ENCODE measurements around the gene IQCC. TPM values are rescaled to one million over a fixed set of nuclear protein-coding genes. Genes with fewer than 3 reads are reported as not detected.

Gene IQCC
- polyA plus RNA-seq, 3 donors = 0.18 to 0.31 (median 0.28) TPM

GRCh38 chr1:32208891-32209328 is 3.4 kb downstream of the IQCC start, which contains the start of gene DCDC2B:
DCDC2B (plus strand) TSS chr1:32209089; CDS start chr1:32209094, 5 bp downstream.
- H3K4me3 Mint-ChIP-seq = no peak within 1 kb of the TSS
- intact Hi-C loops (cut with micrococcal nuclease) = no loop called here
- no peaks in the 10 kb centered on the region for H3K27me3 ChIP-seq (ENCODE audit: control insufficient read depth in 2 of 2, insufficient read depth in 2 of 2, low read length in 2 of 2)
- DNase-seq = no peak
- no peaks in the 10 kb centered on the region for H3K79me2 ChIP-seq (ENCODE audit: insufficient read depth, low read length)
- peaks cover 0 to 1% of the 10 kb centered on the region in 2 donors for H3K36me3 Mint-ChIP-seq
- H2AFZ ChIP-seq (ENCODE audit: insufficient read depth, low read depth, low read length, poor library complexity, severe bottlenecking) = no peak within 1 kb of the TSS
- H3K9me3 Mint-ChIP-seq = peaks cover 0 to 1% (median 0%) of the 10 kb centered on the region in 7 donors
- peaks cover 14 to 16% of the 10 kb centered on the region in 2 donors for H3K4me1 ChIP-seq (ENCODE audit: control insufficient read depth in 1 of 2, insufficient read depth in 2 of 2, low read length in 2 of 2)
- TF ChIP-seq, protein P1, sequence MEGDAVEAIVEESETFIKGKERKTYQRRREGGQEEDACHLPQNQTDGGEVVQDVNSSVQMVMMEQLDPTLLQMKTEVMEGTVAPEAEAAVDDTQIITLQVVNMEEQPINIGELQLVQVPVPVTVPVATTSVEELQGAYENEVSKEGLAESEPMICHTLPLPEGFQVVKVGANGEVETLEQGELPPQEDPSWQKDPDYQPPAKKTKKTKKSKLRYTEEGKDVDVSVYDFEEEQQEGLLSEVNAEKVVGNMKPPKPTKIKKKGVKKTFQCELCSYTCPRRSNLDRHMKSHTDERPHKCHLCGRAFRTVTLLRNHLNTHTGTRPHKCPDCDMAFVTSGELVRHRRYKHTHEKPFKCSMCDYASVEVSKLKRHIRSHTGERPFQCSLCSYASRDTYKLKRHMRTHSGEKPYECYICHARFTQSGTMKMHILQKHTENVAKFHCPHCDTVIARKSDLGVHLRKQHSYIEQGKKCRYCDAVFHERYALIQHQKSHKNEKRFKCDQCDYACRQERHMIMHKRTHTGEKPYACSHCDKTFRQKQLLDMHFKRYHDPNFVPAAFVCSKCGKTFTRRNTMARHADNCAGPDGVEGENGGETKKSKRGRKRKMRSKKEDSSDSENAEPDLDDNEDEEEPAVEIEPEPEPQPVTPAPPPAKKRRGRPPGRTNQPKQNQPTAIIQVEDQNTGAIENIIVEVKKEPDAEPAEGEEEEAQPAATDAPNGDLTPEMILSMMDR (IDR thresholded peaks at IDR 0.05) = no peak
- no peaks in the 10 kb centered on the region for H3K9me3 ChIP-seq (replicated peaks in 1 of 2; ENCODE audit: control insufficient read depth in 1 of 2, insufficient read depth in 1 of 2, low read length in 2 of 2)
- no peak within 1 kb of the TSS for H3K4me3 ChIP-seq (replicated peaks in 1 of 3; ENCODE audit: low read depth in 2 of 3, low read length in 3 of 3)
- peaks cover 18% of the 10 kb centered on the region for H3K4me1 Mint-ChIP-seq
- H3K4me2 ChIP-seq (replicated peaks; ENCODE audit: extremely low read depth, low read length, poor library complexity, severe bottlenecking) = no peak within 1 kb of the TSS
- H3K36me3 ChIP-seq (replicated peaks in 1 of 2; ENCODE audit: control insufficient read depth in 1 of 2, insufficient read depth in 2 of 2, low read length in 2 of 2) = peaks cover 0 to under 1% of the 10 kb centered on the region in 2 donors
- H3K9ac ChIP-seq (ENCODE audit: insufficient read depth, low read length, poor library complexity, severe bottlenecking) = no peak within 1 kb of the TSS
- no peaks in the 10 kb centered on the region for H4K20me1 ChIP-seq (ENCODE audit: insufficient read depth, low read length)
- peak within 1 kb of the TSS in 3 of 7 donors; percentile 42 to 56 (median 50) for H3K27ac Mint-ChIP-seq
- peak within 1 kb of the TSS in 1 of 2 donors; percentile 20 for H3K27ac ChIP-seq (ENCODE audit: low read depth in 1 of 2, low read length in 2 of 2)
- peaks cover 0 to 3% (median 0%) of the 10 kb centered on the region in 3 donors for H3K27me3 Mint-ChIP-seq (ENCODE audit: low read depth in 3 of 3)
- 96% methylated on average over 5 of the region's 5 CpGs for WGBS (ENCODE audit: insufficient coverage)

DNA sequence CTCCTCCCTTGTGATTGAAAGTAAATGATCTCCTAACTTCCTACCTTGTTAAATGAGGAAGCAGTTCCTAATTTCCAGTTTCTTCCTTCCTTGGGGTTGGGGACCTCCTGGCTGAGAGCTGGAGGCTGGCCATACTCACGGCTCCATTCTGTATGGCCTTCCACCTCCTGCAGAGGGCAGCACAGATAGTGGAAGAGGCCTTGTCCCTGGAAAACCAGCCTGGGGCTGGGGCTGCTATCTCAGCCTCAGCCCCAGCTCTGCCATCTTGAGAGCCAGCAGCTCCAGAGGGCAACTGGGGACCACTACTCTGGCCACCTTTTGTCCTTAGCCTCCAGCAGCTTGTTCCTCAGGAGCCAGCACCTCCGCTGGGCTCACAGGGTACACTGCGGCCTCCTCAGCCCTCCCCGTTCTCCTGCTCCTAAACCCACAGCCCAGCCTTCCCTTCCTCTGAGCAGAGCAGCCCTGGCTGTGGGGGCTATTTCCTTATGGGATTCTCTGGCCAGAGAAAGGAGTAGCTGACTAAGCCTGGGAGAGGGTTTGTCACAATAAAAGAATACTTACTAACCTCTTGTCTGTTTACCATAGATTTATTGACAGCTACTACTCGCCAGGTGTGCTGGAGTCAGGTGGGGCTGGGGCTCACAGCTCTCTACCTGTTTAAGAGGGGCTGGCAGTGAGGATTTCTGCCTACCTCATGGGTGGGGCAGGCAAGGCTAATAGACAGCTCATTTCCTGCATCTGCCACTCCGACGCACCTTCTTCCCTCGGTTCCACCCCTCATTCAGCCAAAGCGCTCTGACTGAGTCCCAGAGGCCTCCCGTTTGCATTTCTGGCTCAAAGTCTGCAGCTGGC is 10.4 kb downstream of the IQCC start:
- peak overlapping the region in 6 of 7 donors; percentile 19 to 84 (median 72) for H3K27ac Mint-ChIP-seq
- Histone ChIP-seq H4K20me1 (ENCODE audit: insufficient read depth, low read length) (no peaks in the 10 kb centered on the region), H3K9ac (ENCODE audit: insufficient read depth, low read length, poor library complexity, severe bottlenecking) (no peak overlapping the region), H2AFZ (ENCODE audit: insufficient read depth, low read depth, low read length, poor library complexity, severe bottlenecking) (no peak overlapping the region), H3K4me1 (ENCODE audit: control insufficient read depth in 1 of 2, insufficient read depth in 2 of 2, low read length in 2 of 2) (peaks cover 6 to 13% of the 10 kb centered on the region in 2 donors), H3K9me3 (replicated peaks in 1 of 2; ENCODE audit: control insufficient read depth in 1 of 2, insufficient read depth in 1 of 2, low read length in 2 of 2) (no peaks in the 10 kb centered on the region), H3K27ac (ENCODE audit: low read depth in 1 of 2, low read length in 2 of 2) (peak overlapping the region in 1 of 2 donors; percentile 49), H3K4me2 (replicated peaks; ENCODE audit: extremely low read depth, low read length, poor library complexity, severe bottlenecking) (no peak overlapping the region), H3K79me2 (ENCODE audit: insufficient read depth, low read length) (peaks cover under 1% of the 10 kb centered on the region), H3K27me3 (ENCODE audit: control insufficient read depth in 2 of 2, insufficient read depth in 2 of 2, low read length in 2 of 2) (no peaks in the 10 kb centered on the region), H3K4me3 (replicated peaks in 1 of 3; ENCODE audit: low read depth in 2 of 3, low read length in 3 of 3) (no peak overlapping the region), H3K36me3 (replicated peaks in 1 of 2; ENCODE audit: control insufficient read depth in 1 of 2, insufficient read depth in 2 of 2, low read length in 2 of 2) (peaks cover 9 to 43% of the 10 kb centered on the region in 2 donors)
- no peaks in the 10 kb centered on the region for H3K27me3 Mint-ChIP-seq (ENCODE audit: low read depth in 3 of 3)
- no peaks in the 10 kb centered on the region for H3K9me3 Mint-ChIP-seq
- intact Hi-C loops (cut with micrococcal nuclease) = loop anchor here (5.0 to 10.0 kb wide), 2 partner anchors 159 to 196 kb away; no protein-coding TSS in a partner anchor
- H3K4me3 Mint-ChIP-seq = no peak overlapping the region
- H3K36me3 Mint-ChIP-seq = peaks cover 32 to 51% of the 10 kb centered on the region in 2 donors
- 89% methylated on average over 5 of the region's 10 CpGs for WGBS (ENCODE audit: insufficient coverage)
- peak in 2 of 3 donors; percentile 46 to 50 for DNase-seq
- TF ChIP-seq, protein P1 (IDR thresholded peaks at IDR 0.05) = peak; percentile 91
- peaks cover 13% of the 10 kb centered on the region for H3K4me1 Mint-ChIP-seq
